ENCODE data around the gene UGT1A8. TPM values are rescaled to one million over a fixed set of nuclear protein-coding genes. Genes with fewer than 3 reads are reported as not detected.

UGT1A8 gene
- total and polyA plus RNA-seq, 3 experiments from 2014 or later = not detected

DNA sequence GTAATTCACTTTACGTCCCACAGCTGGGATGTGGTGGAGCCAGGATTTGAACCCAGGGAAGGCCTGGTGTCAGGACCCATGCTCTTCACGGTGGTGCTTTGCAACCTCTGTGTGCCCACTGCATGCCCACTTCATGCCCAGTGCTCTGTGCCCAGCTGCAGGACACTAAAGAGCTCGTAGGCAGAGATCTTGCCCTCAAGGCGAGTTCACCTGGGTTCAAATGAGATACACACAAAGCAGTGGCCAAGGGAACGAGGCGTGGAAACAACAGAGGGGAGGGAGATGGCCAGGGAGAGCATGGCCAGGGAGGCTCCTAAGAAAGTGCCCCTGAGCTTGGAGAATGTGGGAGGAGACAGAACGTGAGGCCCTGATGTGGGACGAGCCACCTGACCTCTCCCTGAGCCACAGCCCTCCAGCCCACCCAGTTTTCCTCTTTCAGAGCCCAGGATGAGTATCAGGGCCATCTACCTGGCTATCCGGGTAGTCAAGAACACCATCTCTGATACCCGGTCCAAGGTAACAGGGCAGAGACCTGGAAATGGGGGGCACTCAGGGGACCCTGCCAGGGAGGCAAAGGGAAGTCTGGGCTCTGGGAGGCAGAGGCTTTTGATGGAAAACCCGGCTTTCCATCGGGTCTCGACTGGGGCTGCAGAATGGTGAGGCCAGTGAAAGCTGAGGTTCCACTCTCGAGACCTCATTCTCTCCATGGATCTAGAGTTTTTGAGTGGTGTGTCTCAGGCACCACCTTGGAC lies 181.1 kb downstream of the UGT1A8 start:
- POLR2A ChIA-PET = no interaction called here
- Mint-ChIP-seq H3K36me3 (no peaks in the 10 kb centered on the region), H3K27ac (no peak overlapping the region), H3K4me1 (peaks cover 3 to 5% (median 4%) of the 10 kb centered on the region in 3 donors), H3K4me3 (no peak overlapping the region), H3K9me3 (no peaks in the 10 kb centered on the region), H3K27me3 (peaks cover 0 to 19% of the 10 kb centered on the region in 2 donors)
- Histone ChIP-seq H3K9me3 (ENCODE audit: low read length) (no peaks in the 10 kb centered on the region), H3K36me3 (ENCODE audit: insufficient read depth, low read length) (no peaks in the 10 kb centered on the region), H3K4me3 (ENCODE audit: low read length) (no peak overlapping the region), H3K27me3 (ENCODE audit: insufficient read depth, low read length, poor library complexity, severe bottlenecking) (no peaks in the 10 kb centered on the region), H3K27ac (ENCODE audit: low read depth, low read length) (no peak overlapping the region), H3K4me1 (ENCODE audit: insufficient read depth, low read length) (no peaks in the 10 kb centered on the region)
- DNase-seq = peak in 1 of 5 donors; percentile 31
- CTCF ChIA-PET = no interaction called here

DNA sequence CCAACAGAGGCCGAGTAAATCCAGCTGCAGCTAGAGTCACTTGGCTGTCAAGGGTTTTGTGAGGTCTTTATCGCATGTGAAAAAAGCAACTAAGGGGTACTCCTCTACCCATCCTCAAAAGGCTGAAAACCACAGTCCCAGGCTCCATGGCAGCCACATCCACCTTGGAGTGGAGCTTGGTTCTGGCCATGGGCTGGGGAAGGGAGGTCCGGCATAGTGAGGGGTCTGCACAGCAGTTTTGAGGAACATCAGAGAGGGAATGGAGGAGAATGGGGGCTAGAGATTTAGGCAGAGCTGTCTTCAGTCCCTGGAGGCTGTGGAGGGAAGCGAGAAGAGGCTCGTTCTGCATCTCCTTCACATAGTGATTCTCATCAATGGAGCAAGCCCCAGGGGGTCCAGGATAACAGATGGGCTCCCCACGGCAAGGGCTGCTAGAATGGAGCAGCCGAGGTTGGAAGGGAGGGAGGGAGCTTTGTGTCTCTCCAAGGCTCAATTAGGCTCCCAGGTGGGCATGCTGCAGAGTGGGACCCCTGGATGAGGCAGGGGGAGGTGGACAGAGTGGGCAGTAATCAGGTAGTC lies 181.7 kb downstream of the UGT1A8 start:
- Histone ChIP-seq H3K36me3 (ENCODE audit: insufficient read depth, low read length) (no peaks in the 10 kb centered on the region), H3K27me3 (ENCODE audit: insufficient read depth, low read length, poor library complexity, severe bottlenecking) (no peaks in the 10 kb centered on the region), H3K9me3 (ENCODE audit: low read length) (no peaks in the 10 kb centered on the region), H3K4me1 (ENCODE audit: insufficient read depth, low read length) (no peaks in the 10 kb centered on the region), H3K4me3 (ENCODE audit: low read length) (no peak overlapping the region), H3K27ac (ENCODE audit: low read depth, low read length) (no peak overlapping the region)
- peaks cover 3 to 5% (median 4%) of the 10 kb centered on the region in 3 donors for H3K4me1 Mint-ChIP-seq
- no peaks in the 10 kb centered on the region for H3K9me3 Mint-ChIP-seq
- ChIA-PET POLR2A (no interaction called here), CTCF (no interaction called here)
- no peak overlapping the region for H3K4me3 Mint-ChIP-seq
- peaks cover 0 to 24% of the 10 kb centered on the region in 2 donors for H3K27me3 Mint-ChIP-seq
- H3K27ac Mint-ChIP-seq = no peak overlapping the region
- peak in 1 of 5 donors; percentile 11 for DNase-seq
- no peaks in the 10 kb centered on the region for H3K36me3 Mint-ChIP-seq

DNA sequence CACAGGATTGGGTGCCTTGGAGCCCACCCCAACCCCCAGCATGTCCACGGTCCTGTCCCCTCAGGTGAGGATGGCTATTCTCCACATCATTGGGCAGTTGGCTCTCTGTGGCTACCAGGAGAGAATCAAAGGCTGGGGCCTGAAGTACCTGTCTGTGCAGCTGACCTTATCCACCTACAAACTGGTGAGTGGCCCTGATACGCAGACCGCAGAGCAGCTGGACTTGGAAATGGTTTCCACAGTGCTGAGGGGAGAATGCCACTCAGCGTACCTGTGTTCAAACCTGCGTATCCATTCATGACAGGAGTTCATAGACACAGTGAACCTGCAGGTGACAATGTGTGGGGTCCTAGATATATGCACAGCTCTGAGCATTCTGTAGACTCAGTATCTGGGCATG lies 182.3 kb downstream of the UGT1A8 start:
- H3K4me3 ChIP-seq (ENCODE audit: low read length) = no peak overlapping the region
- no peaks in the 10 kb centered on the region for H3K9me3 ChIP-seq (ENCODE audit: low read length)
- no peak overlapping the region for H3K27ac ChIP-seq (ENCODE audit: low read depth, low read length)
- POLR2A ChIA-PET = no interaction called here
- no peaks in the 10 kb centered on the region for H3K27me3 ChIP-seq (ENCODE audit: insufficient read depth, low read length, poor library complexity, severe bottlenecking)
- no peak overlapping the region for H3K4me3 Mint-ChIP-seq
- H3K27me3 Mint-ChIP-seq = peaks cover 4 to 29% of the 10 kb centered on the region in 2 donors
- H3K4me1 ChIP-seq (ENCODE audit: insufficient read depth, low read length) = no peaks in the 10 kb centered on the region
- H3K36me3 ChIP-seq (ENCODE audit: insufficient read depth, low read length) = no peaks in the 10 kb centered on the region
- H3K9me3 Mint-ChIP-seq = no peaks in the 10 kb centered on the region
- H3K27ac Mint-ChIP-seq = no peak overlapping the region
- CTCF ChIA-PET = no interaction called here
- no peaks in the 10 kb centered on the region for H3K36me3 Mint-ChIP-seq
- DNase-seq = no peak
- H3K4me1 Mint-ChIP-seq = peaks cover 3 to 5% (median 4%) of the 10 kb centered on the region in 3 donors

DNA sequence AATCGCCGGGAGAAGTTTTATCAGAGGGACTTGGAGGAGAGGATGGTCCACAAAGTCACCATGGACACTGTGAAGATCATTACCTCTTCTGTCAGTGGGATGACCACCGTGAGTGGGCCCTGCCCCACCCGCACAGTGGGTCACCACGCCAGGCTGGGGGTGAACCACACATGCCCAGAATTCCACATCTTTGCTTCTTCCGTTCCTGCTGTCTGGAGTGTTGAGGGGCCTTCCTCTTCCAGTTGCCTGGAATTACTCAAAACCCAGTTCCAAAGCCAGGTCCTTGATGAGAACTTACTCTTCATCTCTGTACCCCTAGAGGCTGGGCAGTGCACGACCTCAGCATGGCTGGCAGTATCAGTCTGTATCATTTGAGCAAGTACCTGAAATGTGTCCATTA lies 182.8 kb downstream of the UGT1A8 start:
- ChIA-PET CTCF (no interaction called here), POLR2A (no interaction called here)
- Histone ChIP-seq H3K27me3 (ENCODE audit: insufficient read depth, low read length, poor library complexity, severe bottlenecking) (no peaks in the 10 kb centered on the region), H3K4me1 (ENCODE audit: insufficient read depth, low read length) (no peaks in the 10 kb centered on the region), H3K36me3 (ENCODE audit: insufficient read depth, low read length) (no peaks in the 10 kb centered on the region), H3K9me3 (ENCODE audit: low read length) (no peaks in the 10 kb centered on the region), H3K4me3 (ENCODE audit: low read length) (no peak overlapping the region), H3K27ac (ENCODE audit: low read depth, low read length) (no peak overlapping the region)
- DNase-seq = peak in 1 of 5 donors; percentile 3
- H3K36me3 Mint-ChIP-seq = no peaks in the 10 kb centered on the region
- no peak overlapping the region for H3K4me3 Mint-ChIP-seq
- H3K27me3 Mint-ChIP-seq = peaks cover 6 to 33% of the 10 kb centered on the region in 2 donors
- H3K4me1 Mint-ChIP-seq = peaks cover 3 to 5% (median 4%) of the 10 kb centered on the region in 3 donors
- H3K27ac Mint-ChIP-seq = no peak overlapping the region
- no peaks in the 10 kb centered on the region for H3K9me3 Mint-ChIP-seq

DNA sequence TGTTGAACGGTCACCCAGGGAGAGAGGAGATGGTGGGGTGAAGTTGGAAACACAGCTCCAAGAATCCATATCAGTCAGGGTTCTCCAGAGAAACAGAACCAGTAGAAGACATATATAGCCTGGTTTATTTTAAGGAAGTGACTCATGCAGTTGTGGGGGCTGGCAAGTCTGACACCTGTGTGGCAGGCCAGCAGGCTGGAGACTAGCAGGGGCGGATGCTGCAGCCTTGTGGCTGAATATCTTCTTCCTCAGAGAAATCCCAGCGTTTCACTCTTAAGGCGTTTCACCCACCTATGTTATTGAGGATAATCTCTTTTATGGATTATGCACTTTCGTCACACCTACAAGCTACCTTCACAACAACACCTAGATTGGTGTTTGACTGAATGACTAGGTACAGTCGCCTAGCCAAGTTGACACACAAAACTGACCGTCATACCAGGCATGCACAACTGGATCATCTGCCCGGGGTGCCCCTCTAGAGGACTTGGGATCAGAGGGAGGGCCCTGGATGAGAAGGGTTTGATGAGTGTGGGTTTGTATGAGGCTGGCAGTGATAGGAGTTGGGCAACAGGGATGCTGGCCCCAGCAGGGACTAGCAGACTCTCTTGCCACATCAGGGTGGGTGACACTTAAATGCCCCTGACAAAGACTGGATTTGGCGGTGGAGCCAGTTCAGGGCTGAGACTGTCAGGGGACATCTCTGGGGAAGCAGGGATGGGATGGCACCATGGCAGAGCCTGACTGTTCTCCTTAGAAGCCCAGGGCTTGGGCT lies 184.1 kb downstream of the UGT1A8 start:
- no peaks in the 10 kb centered on the region for H3K9me3 ChIP-seq (ENCODE audit: low read length)
- H3K27me3 ChIP-seq (ENCODE audit: insufficient read depth, low read length, poor library complexity, severe bottlenecking) = no peaks in the 10 kb centered on the region
- CTCF ChIA-PET = no interaction called here
- peak in 1 of 5 donors; percentile 45 for DNase-seq
- H3K36me3 ChIP-seq (ENCODE audit: insufficient read depth, low read length) = no peaks in the 10 kb centered on the region
- no peak overlapping the region for H3K4me3 Mint-ChIP-seq
- H3K4me3 ChIP-seq (ENCODE audit: low read length) = no peak overlapping the region
- H3K27ac ChIP-seq (ENCODE audit: low read depth, low read length) = no peak overlapping the region
- peak overlapping the region in 2 of 8 donors; percentile 49 for H3K27ac Mint-ChIP-seq
- POLR2A ChIA-PET = no interaction called here
- no peaks in the 10 kb centered on the region for H3K36me3 Mint-ChIP-seq
- H3K9me3 Mint-ChIP-seq = no peaks in the 10 kb centered on the region
- H3K4me1 ChIP-seq (ENCODE audit: insufficient read depth, low read length) = no peaks in the 10 kb centered on the region
- peaks cover 6 to 37% of the 10 kb centered on the region in 2 donors for H3K27me3 Mint-ChIP-seq
- H3K4me1 Mint-ChIP-seq = peaks cover 3 to 5% (median 4%) of the 10 kb centered on the region in 3 donors

DNA sequence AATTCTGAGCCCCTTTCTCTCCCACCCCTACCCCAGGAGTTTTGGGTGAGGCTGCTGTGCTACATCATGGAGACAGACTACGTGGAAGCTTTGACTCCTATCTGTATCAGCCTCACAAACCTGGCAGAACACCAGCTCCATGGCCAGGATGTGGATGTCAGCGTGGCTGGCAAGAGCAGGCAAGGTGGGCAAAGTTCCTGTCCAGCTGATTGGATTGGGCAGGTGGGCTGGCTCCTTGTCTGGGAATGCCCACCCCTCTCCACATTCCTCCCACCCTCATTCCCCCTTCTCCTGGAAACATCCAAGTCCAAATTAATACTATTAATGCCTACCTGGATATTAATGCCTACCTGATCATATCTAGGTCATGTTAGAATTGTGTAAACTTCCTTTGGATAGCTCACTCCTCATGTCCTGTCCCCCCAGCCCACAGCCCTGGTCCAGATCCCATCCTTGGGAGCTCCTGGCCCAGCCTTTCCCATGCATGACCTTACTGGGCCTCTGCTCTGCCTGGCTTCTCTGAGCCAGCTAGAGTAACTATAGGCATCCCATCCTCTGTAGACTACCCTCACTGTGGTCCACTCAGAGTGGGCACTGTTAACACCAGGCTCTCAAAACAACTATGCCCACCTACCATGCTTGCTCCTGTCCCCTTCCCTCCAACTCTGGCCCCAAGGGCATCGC lies 184.8 kb downstream of the UGT1A8 start:
- no peaks in the 10 kb centered on the region for H3K36me3 Mint-ChIP-seq
- no peak overlapping the region for H3K27ac ChIP-seq (ENCODE audit: low read depth, low read length)
- no peaks in the 10 kb centered on the region for H3K27me3 ChIP-seq (ENCODE audit: insufficient read depth, low read length, poor library complexity, severe bottlenecking)
- peaks cover 3 to 5% (median 4%) of the 10 kb centered on the region in 3 donors for H3K4me1 Mint-ChIP-seq
- H3K4me1 ChIP-seq (ENCODE audit: insufficient read depth, low read length) = no peaks in the 10 kb centered on the region
- no peak overlapping the region for H3K4me3 Mint-ChIP-seq
- no peaks in the 10 kb centered on the region for H3K36me3 ChIP-seq (ENCODE audit: insufficient read depth, low read length)
- ChIA-PET CTCF (no interaction called here), POLR2A (no interaction called here)
- peaks cover 6 to 37% of the 10 kb centered on the region in 2 donors for H3K27me3 Mint-ChIP-seq
- H3K9me3 ChIP-seq (ENCODE audit: low read length) = no peaks in the 10 kb centered on the region
- no peaks in the 10 kb centered on the region for H3K9me3 Mint-ChIP-seq
- no peak overlapping the region for H3K4me3 ChIP-seq (ENCODE audit: low read length)
- H3K27ac Mint-ChIP-seq = peak overlapping the region in 1 of 8 donors; percentile 49
- DNase-seq = peak in 1 of 5 donors; percentile 10

DNA sequence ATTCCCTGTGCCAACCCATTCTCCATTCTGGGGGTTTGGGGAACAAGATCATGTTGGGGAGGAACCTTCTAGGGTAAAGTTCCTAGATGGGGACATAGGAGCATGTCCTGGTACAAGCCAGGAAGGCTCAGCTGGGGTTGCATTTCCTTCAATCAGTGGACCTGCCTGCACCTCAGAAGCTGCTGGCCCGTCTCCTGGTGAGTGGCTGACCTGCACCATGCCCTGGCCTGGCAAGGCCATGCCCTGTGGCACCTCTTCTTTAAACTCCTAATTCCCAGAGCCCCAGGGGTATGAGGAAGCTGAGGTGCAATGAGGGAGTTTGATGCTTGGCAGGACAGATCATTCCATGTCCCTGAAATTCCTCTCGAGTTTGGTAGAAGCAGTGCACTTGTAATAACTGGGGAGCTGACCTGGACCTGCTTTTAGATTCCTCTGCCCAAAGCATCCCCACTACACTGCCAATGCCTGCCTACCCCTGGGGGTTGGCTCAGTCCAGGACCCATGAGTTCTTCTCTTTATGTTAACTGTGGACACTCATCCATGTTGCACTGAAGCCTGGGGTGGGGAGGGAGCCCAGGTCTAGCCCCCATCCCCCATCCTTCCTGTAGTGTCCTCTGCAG lies 186.0 kb downstream of the UGT1A8 start:
- Histone ChIP-seq H3K36me3 (ENCODE audit: insufficient read depth, low read length) (no peaks in the 10 kb centered on the region), H3K4me3 (ENCODE audit: low read length) (no peak overlapping the region), H3K4me1 (ENCODE audit: insufficient read depth, low read length) (no peaks in the 10 kb centered on the region), H3K27ac (ENCODE audit: low read depth, low read length) (no peak overlapping the region), H3K27me3 (ENCODE audit: insufficient read depth, low read length, poor library complexity, severe bottlenecking) (peaks cover 2% of the 10 kb centered on the region), H3K9me3 (ENCODE audit: low read length) (no peaks in the 10 kb centered on the region)
- Mint-ChIP-seq H3K27ac (no peak overlapping the region), H3K4me1 (peaks cover 3 to 5% (median 4%) of the 10 kb centered on the region in 3 donors), H3K4me3 (no peak overlapping the region), H3K9me3 (no peaks in the 10 kb centered on the region), H3K36me3 (no peaks in the 10 kb centered on the region), H3K27me3 (peaks cover 9 to 38% of the 10 kb centered on the region in 2 donors)
- ChIA-PET POLR2A (no interaction called here), CTCF (no interaction called here)
- peak in 1 of 5 donors; percentile 11 for DNase-seq
